ENCODE data around the gene MAMLD1. TPM values are rescaled to one million over a fixed set of nuclear protein-coding genes. Genes with fewer than 3 reads are reported as not detected.

The MAMLD1 gene
- polyA plus RNA-seq, 1 donor (not counting 4 experiments of a cell fraction or from before 2014, with no cell fraction given) = 0.98 TPM

DNA sequence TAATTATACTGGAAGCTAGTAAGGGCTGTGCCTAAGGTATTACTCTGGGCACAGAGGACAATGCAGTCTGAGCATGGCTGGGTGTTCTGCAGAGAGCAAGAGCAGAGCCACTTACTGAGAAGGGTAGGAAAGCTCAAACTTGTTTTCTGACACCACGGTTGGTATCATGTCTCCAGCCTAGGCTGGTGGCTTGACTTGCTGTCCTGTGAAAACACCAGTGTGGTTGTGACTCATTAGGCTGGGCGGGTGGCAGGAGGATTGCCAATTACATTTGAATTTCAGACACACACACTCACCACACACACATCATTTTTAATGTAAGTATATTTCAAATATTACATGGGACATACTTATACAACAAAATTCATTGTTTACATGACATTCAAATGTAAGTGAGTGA is 185.6 kb downstream of the MAMLD1 start:
- TF ChIP-seq, protein P1, sequence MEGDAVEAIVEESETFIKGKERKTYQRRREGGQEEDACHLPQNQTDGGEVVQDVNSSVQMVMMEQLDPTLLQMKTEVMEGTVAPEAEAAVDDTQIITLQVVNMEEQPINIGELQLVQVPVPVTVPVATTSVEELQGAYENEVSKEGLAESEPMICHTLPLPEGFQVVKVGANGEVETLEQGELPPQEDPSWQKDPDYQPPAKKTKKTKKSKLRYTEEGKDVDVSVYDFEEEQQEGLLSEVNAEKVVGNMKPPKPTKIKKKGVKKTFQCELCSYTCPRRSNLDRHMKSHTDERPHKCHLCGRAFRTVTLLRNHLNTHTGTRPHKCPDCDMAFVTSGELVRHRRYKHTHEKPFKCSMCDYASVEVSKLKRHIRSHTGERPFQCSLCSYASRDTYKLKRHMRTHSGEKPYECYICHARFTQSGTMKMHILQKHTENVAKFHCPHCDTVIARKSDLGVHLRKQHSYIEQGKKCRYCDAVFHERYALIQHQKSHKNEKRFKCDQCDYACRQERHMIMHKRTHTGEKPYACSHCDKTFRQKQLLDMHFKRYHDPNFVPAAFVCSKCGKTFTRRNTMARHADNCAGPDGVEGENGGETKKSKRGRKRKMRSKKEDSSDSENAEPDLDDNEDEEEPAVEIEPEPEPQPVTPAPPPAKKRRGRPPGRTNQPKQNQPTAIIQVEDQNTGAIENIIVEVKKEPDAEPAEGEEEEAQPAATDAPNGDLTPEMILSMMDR (optimal IDR thresholded peaks at IDR 0.05 in 1 of 3, IDR thresholded peaks at IDR 0.05 in 1 of 3, conservative IDR thresholded peaks at IDR 0.05 in 1 of 3; ENCODE audit: extremely low read depth in 1 of 3, insufficient read depth in 2 of 3, low read length in 3 of 3) = no peak
- no peak for TF ChIP-seq EZH2 (IDR thresholded peaks at IDR 0.05; ENCODE audit: low read length)
- no peaks in the 10 kb centered on the region for H4K20me1 ChIP-seq (ENCODE audit: control insufficient read depth, extremely low read depth, insufficient read depth, low read length)
- peaks cover 5% of the 10 kb centered on the region for H3K4me1 ChIP-seq (ENCODE audit: control insufficient read depth, extremely low read depth, insufficient read depth, low read length)
- H2AFZ ChIP-seq (ENCODE audit: control insufficient read depth, low read length) = no peak overlapping the region
- no peak for DNase-seq (ENCODE audit: low read depth, low spot score)
- no peaks in the 10 kb centered on the region for H3K9me3 ChIP-seq (ENCODE audit: control insufficient read depth, low read depth, low read length)
- no peak overlapping the region for H3K4me3 ChIP-seq (ENCODE audit: control insufficient read depth in 2 of 3, extremely low read depth in 1 of 3, insufficient read depth in 2 of 3, low read depth in 1 of 3, low read length in 3 of 3)
- no peak for FAIRE-seq
- dilution Hi-C loops (cut with MboI; ENCODE audit: extremely low pct_ligation_motif_present, low sequenced_read_pairs) = no loop called here
- H3K9me1 ChIP-seq (ENCODE audit: control insufficient read depth, extremely low read depth, insufficient read depth, low read length) = no peaks in the 10 kb centered on the region
- no peaks in the 10 kb centered on the region for H3K36me3 ChIP-seq (ENCODE audit: control insufficient read depth in 2 of 2, extremely low read depth in 1 of 2, insufficient read depth in 2 of 2, low read length in 2 of 2)
- H3K79me2 ChIP-seq (ENCODE audit: control insufficient read depth, insufficient read depth, low read length) = no peaks in the 10 kb centered on the region
- no peak overlapping the region for H3K9ac ChIP-seq (ENCODE audit: control insufficient read depth, extremely low read depth, insufficient read depth, low read length)
- H3K27me3 ChIP-seq (ENCODE audit: control insufficient read depth, extremely low read depth, insufficient read depth, low read length) = no peaks in the 10 kb centered on the region
- H3K27ac ChIP-seq (ENCODE audit: control insufficient read depth, insufficient read depth, low read length) = no peak overlapping the region
- H3K4me2 ChIP-seq (ENCODE audit: control insufficient read depth, extremely low read depth, insufficient read depth, low read depth, low read length) = no peak overlapping the region

DNA sequence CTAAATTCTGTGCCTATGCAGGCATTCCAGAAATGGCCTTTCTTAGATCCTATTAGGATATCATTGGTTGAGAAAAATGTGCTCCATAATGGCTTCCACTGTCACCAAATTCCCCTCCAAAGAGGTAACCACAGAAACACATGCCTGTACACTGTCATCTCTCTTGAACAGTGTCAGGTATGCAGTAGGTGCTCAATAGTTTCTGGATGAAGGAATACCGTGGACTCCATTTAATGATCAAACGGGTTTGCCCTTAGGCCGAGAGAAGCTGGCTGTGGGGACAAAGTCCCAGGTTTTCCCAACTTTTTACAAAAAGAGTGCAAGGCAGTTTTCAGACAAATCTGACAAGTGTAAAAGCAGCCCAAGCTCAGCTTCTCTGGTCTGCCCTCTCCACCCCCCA is 188.8 kb downstream of the MAMLD1 start:
- H4K20me1 ChIP-seq (ENCODE audit: control insufficient read depth, extremely low read depth, insufficient read depth, low read length) = no peaks in the 10 kb centered on the region
- H3K9ac ChIP-seq (ENCODE audit: control insufficient read depth, extremely low read depth, insufficient read depth, low read length) = no peak overlapping the region
- no peak overlapping the region for H3K4me2 ChIP-seq (ENCODE audit: control insufficient read depth, extremely low read depth, insufficient read depth, low read depth, low read length)
- no peaks in the 10 kb centered on the region for H3K9me3 ChIP-seq (ENCODE audit: control insufficient read depth, low read depth, low read length)
- dilution Hi-C loops (cut with MboI; ENCODE audit: extremely low pct_ligation_motif_present, low sequenced_read_pairs) = no loop called here
- no peak overlapping the region for H2AFZ ChIP-seq (ENCODE audit: control insufficient read depth, low read length)
- H3K9me1 ChIP-seq (ENCODE audit: control insufficient read depth, extremely low read depth, insufficient read depth, low read length) = no peaks in the 10 kb centered on the region
- no peaks in the 10 kb centered on the region for H3K27me3 ChIP-seq (ENCODE audit: control insufficient read depth, extremely low read depth, insufficient read depth, low read length)
- no peaks in the 10 kb centered on the region for H3K36me3 ChIP-seq (ENCODE audit: control insufficient read depth in 2 of 2, extremely low read depth in 1 of 2, insufficient read depth in 2 of 2, low read length in 2 of 2)
- H3K79me2 ChIP-seq (ENCODE audit: control insufficient read depth, insufficient read depth, low read length) = no peaks in the 10 kb centered on the region
- no peak for FAIRE-seq
- H3K27ac ChIP-seq (ENCODE audit: control insufficient read depth, insufficient read depth, low read length) = no peak overlapping the region
- no peak for DNase-seq (ENCODE audit: low read depth, low spot score)
- peaks cover 5% of the 10 kb centered on the region for H3K4me1 ChIP-seq (ENCODE audit: control insufficient read depth, extremely low read depth, insufficient read depth, low read length)
- no peak overlapping the region for H3K4me3 ChIP-seq (ENCODE audit: control insufficient read depth in 2 of 3, extremely low read depth in 1 of 3, insufficient read depth in 2 of 3, low read depth in 1 of 3, low read length in 3 of 3)
- TF ChIP-seq, protein P1 (optimal IDR thresholded peaks at IDR 0.05 in 1 of 3, IDR thresholded peaks at IDR 0.05 in 1 of 3, conservative IDR thresholded peaks at IDR 0.05 in 1 of 3; ENCODE audit: extremely low read depth in 1 of 3, insufficient read depth in 2 of 3, low read length in 3 of 3) = no peak
- TF ChIP-seq EZH2 (IDR thresholded peaks at IDR 0.05; ENCODE audit: low read length) = no peak

Measured in keratinocyte (primary cell).